CD4-positive, alpha-beta memory T cell (primary cell): ENCODE data around the gene GALNT7. TPM values are rescaled to one million over a fixed set of nuclear protein-coding genes. Genes with fewer than 3 reads are reported as not detected.
A peak's percentile ranks its signal among the peaks of the same experiment; 100 is the strongest.

ENCODE experiments used
- CTCF ChIA-PET: fragments of 350-600 bp; sonication (Branson Sonifier 250); formaldehyde crosslinking; loops from one replicate; lab custom pipeline; 2021; ENCODE audit warnings: inconsistent platforms; ENCODE audit not compliant: partially characterized antibody; lab: Charles Lee
- POLR2A ChIA-PET: fragments of 350-600 bp; sonication (Branson Sonifier 250); formaldehyde crosslinking; loops from one replicate; lab custom pipeline; 2021; ENCODE audit not compliant: partially characterized antibody; lab: Charles Lee
- DNase-seq, 5 donors: peaks; one replicate each; pipeline versions ENCODE4 v3.0.0 to v3.0.0-alpha.2; 2020 to 2022; ENCODE audit warnings: mixed read lengths in 1 of 5
- H3K27ac ChIP-seq: one replicate; pipeline ENCODE4 v1.7.0; 2013; ENCODE audit warnings: low read depth, low read length
- H3K27me3 ChIP-seq: 2 replicates; pipeline ENCODE4 v1.7.0; 2013; ENCODE audit warnings: mild to moderate bottlenecking, low read length, moderate library complexity; ENCODE audit not compliant: insufficient read depth
- H3K36me3 ChIP-seq: 2 replicates; pipeline ENCODE4 v1.7.0; 2013; ENCODE audit warnings: mild to moderate bottlenecking, low read length, moderate library complexity; ENCODE audit not compliant: insufficient read depth
- H3K4me1 ChIP-seq: 2 replicates; pipeline ENCODE4 v1.7.0; 2013; ENCODE audit warnings: mild to moderate bottlenecking, low read length, moderate library complexity; ENCODE audit not compliant: insufficient read depth
- H3K4me3 ChIP-seq, 2 donors: one replicate each; pipeline ENCODE4 v1.7.0; 2013; ENCODE audit warnings: low read length in 2 of 2, mild to moderate bottlenecking in 1 of 2
- H3K9me3 ChIP-seq, 2 donors: one replicate each; pipeline ENCODE4 v1.7.0; 2013; ENCODE audit warnings: low read length in 2 of 2, control low read depth in 1 of 2; ENCODE audit not compliant: control insufficient read depth in 1 of 2
- H3K27ac Mint-ChIP-seq, 7 donors: one replicate each; pipeline ENCODE4 v1.8.0; 2020 to 2021; ENCODE audit warnings: mixed read lengths in 7 of 7, mild to moderate bottlenecking in 6 of 7, inconsistent platforms in 3 of 7, moderate library complexity in 3 of 7
- H3K27me3 Mint-ChIP-seq, 2 donors: one replicate each; pipeline ENCODE4 v1.8.0; 2020 to 2021; ENCODE audit warnings: mixed read lengths in 2 of 2
- H3K36me3 Mint-ChIP-seq, 2 donors: one replicate each; pipeline ENCODE4 v1.8.0; 2020 to 2021; ENCODE audit warnings: mixed read lengths in 2 of 2, inconsistent platforms in 1 of 2, mild to moderate bottlenecking in 1 of 2
- H3K4me1 Mint-ChIP-seq, 4 donors: one replicate each; pipeline ENCODE4 v1.8.0; 2020 to 2021; ENCODE audit warnings: mixed read lengths in 4 of 4, mild to moderate bottlenecking in 1 of 4
- H3K4me3 Mint-ChIP-seq, 8 donors: one replicate each; pipeline ENCODE4 v1.8.0; 2020 to 2021; ENCODE audit warnings: mixed read lengths in 8 of 8, mild to moderate bottlenecking in 7 of 8, moderate library complexity in 6 of 8, inconsistent platforms in 3 of 8
- H3K9me3 Mint-ChIP-seq, 8 donors: one replicate each; pipeline ENCODE4 v1.8.0; 2020 to 2021; ENCODE audit warnings: mixed read lengths in 8 of 8, mild to moderate bottlenecking in 5 of 8, inconsistent platforms in 3 of 8, moderate library complexity in 1 of 8
- intact Hi-C: fragments of 100-400 bp; cut with micrococcal nuclease; formaldehyde crosslinking; loops from one replicate; pipeline ENCODE4 v1.15.1; 2023
- polyA plus RNA-seq, 2 donors: library from polyadenylated mRNA; unstranded; fragments of 300-500 nt; fragmentation: Illumina TruSeq; gene quantifications; one replicate each; pipeline ENCODE4 v1.2.3, GENCODE V29; 2021
- total RNA-seq, 2 experiments: library from RNA; stranded (reverse); gene quantifications; one replicate each; pipeline ENCODE4 v1.2.3, GENCODE V29; 2021

Gene GALNT7
- total and polyA plus RNA-seq, 4 experiments from 2014 or later: 12.6 to 26.3 (median 22.3) TPM

GRCh38 chr4:173273941-173274340 is 105.3 kb downstream of the GALNT7 start:
- CTCF ChIA-PET: interaction anchor here (1.1 to 2.3 kb wide), 4 partner anchors 15 to 261 kb away, joined by 3 to 10 read pairs (median 6); no protein-coding TSS in a partner anchor
- POLR2A ChIA-PET: no interaction called here
- Histone ChIP-seq H3K4me3 (no peak overlapping the region), H3K27ac (no peak overlapping the region), H3K36me3 (no peaks in the 10 kb centered on the region), H3K27me3 (no peaks in the 10 kb centered on the region), H3K9me3 (no peaks in the 10 kb centered on the region), H3K4me1 (no peaks in the 10 kb centered on the region)
- Mint-ChIP-seq H3K4me1 (peaks cover 0 to 1% (median 0%) of the 10 kb centered on the region in 4 donors), H3K4me3 (no peak overlapping the region), H3K27ac (no peak overlapping the region), H3K9me3 (peaks cover 0 to under 1% (median 0%) of the 10 kb centered on the region in 8 donors), H3K27me3 (no peaks in the 10 kb centered on the region), H3K36me3 (peaks cover 4 to 34% of the 10 kb centered on the region in 2 donors)
- DNase-seq: no peak
- intact Hi-C loops: no loop called here

- DNase-seq: no peak
- H3K27ac Mint-ChIP-seq: no peak overlapping the region
- no peaks in the 10 kb centered on the region for H3K27me3 ChIP-seq
- H3K4me3 Mint-ChIP-seq: no peak overlapping the region
- intact Hi-C loops: no loop called here
- POLR2A ChIA-PET: no interaction called here
- H3K27me3 Mint-ChIP-seq: no peaks in the 10 kb centered on the region
- H3K36me3 ChIP-seq: no peaks in the 10 kb centered on the region
- no peak overlapping the region for H3K4me3 ChIP-seq
- H3K27ac ChIP-seq: no peak overlapping the region
- no peaks in the 10 kb centered on the region for H3K4me1 ChIP-seq
- peaks cover 0 to 3% (median 0%) of the 10 kb centered on the region in 8 donors for H3K9me3 Mint-ChIP-seq
- no peaks in the 10 kb centered on the region for H3K9me3 ChIP-seq
- peaks cover 4 to 37% of the 10 kb centered on the region in 2 donors for H3K36me3 Mint-ChIP-seq
- H3K4me1 Mint-ChIP-seq: peaks cover 0 to 1% (median 0%) of the 10 kb centered on the region in 4 donors
- CTCF ChIA-PET: interaction anchor here (0.8 to 3.1 kb wide), 7 partner anchors 12 to 262 kb away, joined by 3 to 18 read pairs (median 5); no protein-coding TSS in a partner anchor
Measured at GRCh38 chr4:173274744-173275143, 106.1 kb downstream of the GALNT7 start.

- no peaks in the 10 kb centered on the region for H3K36me3 ChIP-seq
- POLR2A ChIA-PET: no interaction called here
- Mint-ChIP-seq H3K36me3 (peaks cover 4 to 40% of the 10 kb centered on the region in 2 donors), H3K9me3 (peaks cover 0 to 3% (median 0%) of the 10 kb centered on the region in 8 donors), H3K4me1 (peaks cover 0 to 1% (median 0%) of the 10 kb centered on the region in 4 donors), H3K27me3 (no peaks in the 10 kb centered on the region), H3K4me3 (no peak overlapping the region), H3K27ac (no peak overlapping the region)
- DNase-seq: no peak
- CTCF ChIA-PET: interaction anchor here (0.8 to 3.1 kb wide), 6 partner anchors 11 to 262 kb away, joined by 3 to 18 read pairs (median 5); no protein-coding TSS in a partner anchor
- H3K4me3 ChIP-seq: no peak overlapping the region
- no peak overlapping the region for H3K27ac ChIP-seq
- no peaks in the 10 kb centered on the region for H3K4me1 ChIP-seq
- H3K9me3 ChIP-seq: no peaks in the 10 kb centered on the region
- intact Hi-C loops: no loop called here
- H3K27me3 ChIP-seq: no peaks in the 10 kb centered on the region
Measured at GRCh38 chr4:173275150-173275549, 106.5 kb downstream of the GALNT7 start.

GRCh38 chr4:173277340-173277739 is 108.7 kb downstream of the GALNT7 start:
- H3K4me1 Mint-ChIP-seq: peaks cover 0 to 2% (median 0%) of the 10 kb centered on the region in 4 donors
- Histone ChIP-seq H3K27ac (no peak overlapping the region), H3K36me3 (no peaks in the 10 kb centered on the region), H3K9me3 (no peaks in the 10 kb centered on the region), H3K4me1 (no peaks in the 10 kb centered on the region), H3K27me3 (no peaks in the 10 kb centered on the region), H3K4me3 (no peak overlapping the region)
- H3K4me3 Mint-ChIP-seq: no peak overlapping the region
- peaks cover 9 to 51% of the 10 kb centered on the region in 2 donors for H3K36me3 Mint-ChIP-seq
- DNase-seq: no peak
- peaks cover 0 to 8% (median under 1%) of the 10 kb centered on the region in 8 donors for H3K9me3 Mint-ChIP-seq
- intact Hi-C loops: no loop called here
- H3K27ac Mint-ChIP-seq: no peak overlapping the region
- POLR2A ChIA-PET: no interaction called here
- CTCF ChIA-PET: interaction anchor here (0.9 to 3.1 kb wide), 8 partner anchors 9 to 264 kb away, joined by 3 to 18 read pairs (median 4); no protein-coding TSS in a partner anchor
- no peaks in the 10 kb centered on the region for H3K27me3 Mint-ChIP-seq

DNA sequence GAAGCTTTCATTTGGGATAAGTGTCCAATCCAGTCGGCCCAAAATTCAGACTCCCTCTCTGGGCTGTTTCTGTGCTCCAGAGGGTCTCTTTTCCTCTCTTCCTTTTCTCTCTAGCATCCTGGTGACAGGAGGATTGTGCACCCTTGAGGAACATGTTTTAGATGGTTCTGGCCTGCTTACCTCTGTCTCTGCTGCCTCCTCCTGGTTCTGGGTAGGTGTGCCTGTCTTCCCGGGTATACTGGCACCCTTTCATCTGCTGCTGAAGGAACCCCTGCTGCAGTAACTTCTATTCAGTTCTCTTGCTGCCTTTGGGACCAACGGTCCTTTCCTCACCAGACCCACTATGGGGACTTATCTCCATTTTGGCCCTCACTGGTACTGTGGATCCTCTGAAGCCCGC is 112.4 kb downstream of the GALNT7 start:
- no peak for DNase-seq
- no peaks in the 10 kb centered on the region for H3K27me3 Mint-ChIP-seq
- H3K27ac ChIP-seq: no peak overlapping the region
- intact Hi-C loops: no loop called here
- H3K27ac Mint-ChIP-seq: no peak overlapping the region
- peaks cover 0 to 43% (median 15%) of the 10 kb centered on the region in 8 donors for H3K9me3 Mint-ChIP-seq
- H3K4me1 Mint-ChIP-seq: peaks cover 0 to 2% (median 0%) of the 10 kb centered on the region in 4 donors
- peaks cover 17 to 44% of the 10 kb centered on the region in 2 donors for H3K36me3 Mint-ChIP-seq
- H3K9me3 ChIP-seq: no peaks in the 10 kb centered on the region
- POLR2A ChIA-PET: no interaction called here
- no peaks in the 10 kb centered on the region for H3K27me3 ChIP-seq
- no peak overlapping the region for H3K4me3 Mint-ChIP-seq
- H3K4me1 ChIP-seq: no peaks in the 10 kb centered on the region
- no peaks in the 10 kb centered on the region for H3K36me3 ChIP-seq
- no peak overlapping the region for H3K4me3 ChIP-seq
- CTCF ChIA-PET: interaction anchor here (1.0 to 3.1 kb wide), 9 partner anchors 11 to 269 kb away, joined by 3 to 13 read pairs (median 4); no protein-coding TSS in a partner anchor

DNA sequence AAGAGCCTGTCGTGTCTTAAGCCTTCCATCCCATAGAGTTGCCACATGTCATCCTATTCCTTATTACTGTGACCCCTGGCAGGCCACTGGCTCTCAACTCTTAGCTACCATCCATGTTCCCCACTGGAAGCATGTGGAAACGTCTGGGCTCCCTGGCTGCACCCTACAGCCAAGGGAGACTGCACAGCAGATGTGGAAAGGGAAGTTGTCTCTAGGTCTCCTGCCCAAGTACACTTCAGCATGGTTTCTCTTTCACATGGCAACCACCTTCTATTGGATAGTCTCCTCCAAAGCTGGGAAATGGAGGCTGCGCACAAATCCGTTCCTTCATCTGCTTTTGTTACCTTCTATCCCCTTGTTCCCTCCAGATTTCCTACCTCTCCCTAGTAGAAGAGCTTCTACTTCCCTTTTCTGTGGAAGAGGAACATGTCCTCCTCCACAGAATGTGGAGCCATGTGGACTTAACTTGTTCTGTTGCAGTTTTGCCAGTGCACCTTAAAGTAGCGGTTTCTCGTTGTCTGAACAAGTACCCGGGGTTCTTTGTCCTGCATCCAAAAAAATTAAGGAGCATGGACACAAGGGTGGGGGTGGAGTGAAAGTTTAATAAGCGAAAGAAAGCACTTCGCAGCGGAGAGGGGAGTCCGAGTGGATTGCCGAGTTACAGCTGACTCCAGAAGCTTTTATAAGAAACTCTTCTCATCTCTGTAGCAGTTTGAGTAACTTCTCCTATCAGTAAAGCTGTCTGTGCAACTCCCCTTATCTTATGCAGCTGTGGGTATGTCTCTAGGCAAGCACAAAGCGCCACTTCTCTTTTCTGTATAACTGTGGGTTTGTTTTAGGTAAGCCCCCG is 113.0 kb downstream of the GALNT7 start:
- Mint-ChIP-seq H3K4me1 (peaks cover 0 to 2% (median 0%) of the 10 kb centered on the region in 4 donors), H3K4me3 (peak overlapping the region in 1 of 8 donors; percentile 17), H3K27me3 (no peaks in the 10 kb centered on the region), H3K36me3 (peaks cover 17 to 44% of the 10 kb centered on the region in 2 donors), H3K9me3 (peaks cover 0 to 50% (median 15%) of the 10 kb centered on the region in 8 donors), H3K27ac (peak overlapping the region in 2 of 7 donors; percentile 6 to 50)
- ChIA-PET POLR2A (no interaction called here), CTCF (interaction anchor here (1.0 to 3.1 kb wide), 9 partner anchors 10 to 270 kb away, joined by 3 to 13 read pairs (median 4); no protein-coding TSS in a partner anchor)
- Histone ChIP-seq H3K27ac (no peak overlapping the region), H3K4me3 (no peak overlapping the region), H3K27me3 (no peaks in the 10 kb centered on the region), H3K9me3 (no peaks in the 10 kb centered on the region), H3K4me1 (no peaks in the 10 kb centered on the region), H3K36me3 (no peaks in the 10 kb centered on the region)
- intact Hi-C loops: no loop called here
- no peak for DNase-seq

DNA sequence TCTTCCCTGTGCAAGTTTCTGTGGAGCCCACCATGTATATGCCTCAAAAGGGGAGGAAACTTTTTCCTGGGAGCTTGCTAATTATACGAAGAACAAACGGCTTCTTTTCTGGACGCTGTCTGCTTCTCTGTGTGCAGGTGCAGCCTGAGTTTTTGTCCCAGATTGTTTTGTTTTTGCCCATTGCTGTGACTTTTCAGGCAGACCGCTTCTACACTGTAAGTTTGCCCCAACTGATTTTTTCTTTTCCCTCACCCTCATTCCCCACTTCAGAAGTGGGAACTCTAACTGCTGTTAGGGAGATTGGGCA is 113.6 kb downstream of the GALNT7 start:
- POLR2A ChIA-PET: no interaction called here
- CTCF ChIA-PET: interaction anchor here (1.3 to 3.1 kb wide), 4 partner anchors 10 to 269 kb away, joined by 4 to 13 read pairs (median 6); no protein-coding TSS in a partner anchor
- Mint-ChIP-seq H3K27ac (peak overlapping the region in 1 of 7 donors; percentile 50), H3K27me3 (no peaks in the 10 kb centered on the region), H3K36me3 (peaks cover 17 to 44% of the 10 kb centered on the region in 2 donors), H3K4me1 (peaks cover 0 to 2% (median 0%) of the 10 kb centered on the region in 4 donors), H3K4me3 (no peak overlapping the region), H3K9me3 (peaks cover 0 to 55% (median 19%) of the 10 kb centered on the region in 8 donors)
- H3K4me1 ChIP-seq: no peaks in the 10 kb centered on the region
- H3K4me3 ChIP-seq: no peak overlapping the region
- intact Hi-C loops: no loop called here
- H3K9me3 ChIP-seq: peaks cover 0 to 4% of the 10 kb centered on the region in 2 donors
- H3K27me3 ChIP-seq: no peaks in the 10 kb centered on the region
- H3K27ac ChIP-seq: no peak overlapping the region
- DNase-seq: no peak
- H3K36me3 ChIP-seq: no peaks in the 10 kb centered on the region
